Subcutaneous adipose tissue (tissue), 4 donors: ENCODE data around the gene GNB1L. TPM values are rescaled to one million over a fixed set of nuclear protein-coding genes. Genes with fewer than 3 reads are reported as not detected.

Source experiments
- CTCF ChIP-seq: fragments of 450-650 bp; IDR thresholded peaks from one replicate; pipeline ENCODE4 v1.5.1; 2016; ENCODE audit warnings: low read depth, mild to moderate bottlenecking, control low read depth, antibody characterized with exemption, moderate library complexity
- total RNA-seq, 4 donors: library from RNA; depleted of rRNA; stranded (reverse); fragments of >200 nt; gene quantifications; one replicate each; pipeline ENCODE4 v1.1.0, GENCODE V29; 2016

Gene GNB1L
- total RNA-seq, 4 donors from 2014 or later, result 1.8 to 4.9 (median 3.9) TPM

- TF ChIP-seq CTCF, result no peak
Observed at GRCh38 chr22:19873138-19873959, 18.7 kb upstream of the GNB1L start.

GRCh38 chr22:19872779-19873137 lies 18.1 kb upstream of the GNB1L start:
- TF ChIP-seq CTCF, result no peak

GRCh38 chr22:19871845-19872778 lies 17.4 kb upstream of the GNB1L start:
- TF ChIP-seq CTCF, result no peak

- TF ChIP-seq CTCF, result no peak
Observed at GRCh38 chr22:19871023-19871844, 16.6 kb upstream of the GNB1L start.

GRCh38 chr22:19870153-19871022 lies 15.7 kb upstream of the GNB1L start:
- TF ChIP-seq CTCF, result no peak

- TF ChIP-seq CTCF, result no peak
Observed at GRCh38 chr22:19869497-19870152, 15.0 kb upstream of the GNB1L start.
